GM21576 (cell line): Measurements from ENCODE around the gene CRTAP.
"Not testable (repeated sequence)": the region's sequence is repeated elsewhere in the genome, so short reads cannot be mapped to it uniquely, and the experiment has no call there.

Experiments
- ATAC-seq: cut with Tn5 transposase; IDR thresholded peaks from one replicate; pipeline ENCODE4 v1.9.1; 2021; ENCODE audit warnings: mild to moderate bottlenecking, moderate library complexity; ENCODE audit not compliant: unreplicated experiment

The CRTAP gene

DNA sequence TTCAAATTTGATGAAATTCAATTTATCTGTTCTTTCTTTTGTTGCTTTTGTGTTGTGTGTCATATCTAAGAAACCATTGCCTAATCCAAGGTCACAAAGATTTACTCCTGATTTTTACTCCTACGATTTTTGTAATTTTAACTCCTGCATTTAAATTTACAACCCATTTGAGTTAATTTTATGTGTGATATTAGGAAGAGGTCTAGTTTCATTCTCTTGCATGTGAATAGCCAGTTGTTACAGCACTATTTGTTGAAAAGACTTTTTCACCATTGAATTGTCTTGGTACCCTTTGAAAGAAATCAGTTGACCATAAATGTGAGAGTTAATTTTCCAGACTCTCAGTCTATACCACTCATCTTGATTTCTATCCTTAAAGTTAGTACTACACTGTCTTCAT is 23.9 kb downstream of the CRTAP start:
- ATAC-seq: no peak

DNA sequence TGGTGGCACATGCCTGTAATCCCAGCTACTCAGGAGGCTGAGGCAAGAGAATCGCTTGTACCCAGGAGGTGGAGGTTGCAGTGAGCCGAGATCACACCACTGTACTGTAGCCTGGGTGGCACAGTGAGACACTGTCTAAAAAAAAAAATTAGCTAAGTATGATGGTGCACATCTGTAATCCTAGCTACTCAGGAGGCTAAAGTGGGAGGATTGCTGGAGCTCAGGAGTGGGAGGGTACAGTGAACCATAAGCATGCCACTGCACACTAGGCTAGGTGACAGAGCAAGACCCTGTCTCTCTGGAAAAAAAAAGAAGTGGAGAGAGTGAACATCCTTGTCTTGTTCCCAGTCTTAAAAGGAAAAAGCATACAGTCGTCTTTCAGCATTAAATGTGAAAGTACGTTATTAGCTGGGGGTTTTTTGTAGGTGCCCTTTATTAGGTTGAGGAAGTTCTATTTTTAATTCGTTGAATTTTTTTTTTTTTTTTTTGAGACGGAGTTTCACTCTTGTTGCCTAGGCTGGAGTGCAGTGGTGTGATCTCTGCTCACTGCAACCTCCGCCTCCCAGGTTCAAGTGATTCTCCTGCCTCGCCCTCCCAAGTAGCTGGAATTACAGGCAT is 25.3 kb downstream of the CRTAP start:
- peak; percentile 68 for ATAC-seq

DNA sequence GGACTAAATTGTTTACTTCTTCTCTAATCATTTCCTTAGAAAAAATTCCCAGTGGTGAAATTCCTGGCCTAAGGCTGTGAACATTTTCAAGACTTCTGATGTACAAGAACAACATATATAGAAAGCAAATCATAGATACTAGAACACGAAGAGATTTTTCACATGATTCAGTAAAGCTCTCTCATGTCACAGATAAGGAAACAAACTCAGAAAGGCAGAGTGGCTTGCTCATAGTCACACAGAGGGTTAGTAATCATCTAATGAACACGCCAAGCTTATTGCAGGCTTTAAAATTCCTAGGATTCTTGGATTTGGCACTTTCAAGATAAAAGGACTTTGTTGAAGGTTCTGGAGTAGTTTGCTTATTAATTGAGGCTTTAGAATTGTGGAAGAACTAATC is 26.2 kb downstream of the CRTAP start:
- ATAC-seq: no peak

DNA sequence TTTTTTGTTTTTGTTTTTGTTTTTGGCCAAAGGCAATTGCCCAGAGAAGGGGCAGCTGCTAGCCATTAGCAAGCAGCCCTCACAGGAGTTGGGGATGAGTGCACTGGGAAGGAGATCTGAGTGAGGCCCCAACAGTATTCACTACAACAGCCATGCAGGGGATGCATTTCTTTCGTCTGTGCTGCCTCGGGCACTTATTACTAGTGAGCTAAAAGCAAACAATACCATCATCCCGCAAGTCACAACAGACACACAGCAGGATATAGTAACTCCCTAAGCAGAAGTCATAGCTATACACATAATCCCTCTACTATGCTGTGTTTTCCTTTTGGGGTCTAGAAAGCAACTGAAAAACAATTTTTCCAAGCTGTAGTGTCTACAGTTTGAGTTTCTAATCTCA is 27.2 kb downstream of the CRTAP start:
- no peak for ATAC-seq

DNA sequence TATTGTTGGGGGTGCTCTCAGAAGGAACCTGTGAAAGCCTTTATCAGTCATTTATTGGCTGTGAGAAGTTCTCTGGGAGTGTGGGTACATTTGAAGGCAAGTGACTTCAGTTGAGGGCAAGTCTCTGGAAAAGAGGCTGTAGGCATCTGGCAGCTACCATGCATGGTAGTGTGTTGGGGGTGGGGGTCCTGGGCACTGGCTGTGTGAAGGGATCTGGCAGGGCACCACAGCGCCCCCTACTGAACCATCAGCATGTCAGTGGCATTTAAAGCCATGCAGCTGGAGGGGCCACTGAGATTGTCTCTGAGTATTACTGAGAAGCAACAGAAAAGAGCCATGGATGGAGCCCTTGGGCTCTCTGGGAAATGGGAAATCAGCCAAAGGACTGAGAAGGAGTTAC is 30.6 kb downstream of the CRTAP start:
- ATAC-seq: no peak

DNA sequence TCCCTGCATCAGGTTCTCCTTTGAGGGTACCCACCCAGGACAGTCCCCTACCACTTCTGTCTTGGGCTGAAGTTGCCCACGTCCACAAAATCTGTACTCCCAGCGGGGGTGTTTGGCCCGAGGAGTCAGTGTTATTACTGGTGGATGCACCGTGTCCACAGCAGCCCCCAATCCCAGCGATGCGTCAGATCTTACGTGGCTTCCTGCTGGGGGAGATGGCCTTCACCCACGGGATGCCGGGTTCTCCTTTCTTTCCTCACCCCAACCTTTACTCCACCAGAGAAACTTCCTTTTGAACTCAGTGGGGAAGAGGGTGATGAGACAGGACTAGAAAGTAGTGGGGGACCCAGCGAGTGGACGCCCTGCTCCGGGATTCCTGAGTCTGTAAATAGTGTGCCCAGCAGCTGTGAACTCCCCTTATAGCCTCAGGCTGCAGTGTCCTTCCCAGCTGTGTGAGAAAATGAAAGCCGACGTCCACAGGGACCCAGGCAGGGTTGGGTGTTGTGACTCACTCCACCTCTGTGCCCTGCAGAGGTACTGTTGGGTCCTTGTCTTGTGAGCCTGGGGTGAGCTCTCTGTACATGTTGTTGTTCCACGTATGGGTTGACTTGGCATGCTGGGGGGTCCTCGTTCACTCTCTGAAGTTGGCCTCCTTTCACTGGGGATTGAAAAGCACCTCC is 31.5 kb downstream of the CRTAP start:
- no peak for ATAC-seq

DNA sequence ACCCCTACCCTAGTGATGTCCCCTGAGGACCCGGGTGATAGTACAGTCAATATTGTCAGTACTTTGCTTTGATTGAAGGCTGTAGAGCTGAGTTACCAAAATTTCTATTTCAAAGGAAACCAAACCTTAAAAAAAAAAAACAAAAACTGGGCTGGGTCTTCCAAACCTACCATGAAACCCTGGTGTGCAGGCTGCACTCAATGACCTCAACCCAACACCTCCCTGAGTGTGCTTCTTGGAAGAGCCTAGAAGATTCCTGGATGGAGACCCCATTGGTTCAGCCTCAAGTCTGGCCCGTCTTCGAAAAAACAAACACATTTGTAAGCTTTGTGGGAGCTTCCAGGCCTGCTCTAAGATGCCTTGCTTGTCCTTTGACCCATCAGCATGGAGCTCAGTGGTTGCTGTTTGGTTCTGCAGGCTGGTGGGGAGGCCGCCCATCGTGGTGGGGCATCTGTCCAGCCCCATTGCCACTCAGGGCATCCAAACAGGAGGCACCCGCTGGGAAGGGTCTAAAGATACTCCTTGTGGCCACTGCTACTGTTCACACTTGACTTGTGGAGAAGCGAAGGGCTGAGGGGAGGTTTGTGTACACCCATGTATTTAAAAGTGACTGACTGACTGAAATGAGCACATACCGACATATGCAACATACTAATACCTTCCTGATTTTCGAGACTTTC is 32.2 kb downstream of the CRTAP start:
- ATAC-seq: no peak

DNA sequence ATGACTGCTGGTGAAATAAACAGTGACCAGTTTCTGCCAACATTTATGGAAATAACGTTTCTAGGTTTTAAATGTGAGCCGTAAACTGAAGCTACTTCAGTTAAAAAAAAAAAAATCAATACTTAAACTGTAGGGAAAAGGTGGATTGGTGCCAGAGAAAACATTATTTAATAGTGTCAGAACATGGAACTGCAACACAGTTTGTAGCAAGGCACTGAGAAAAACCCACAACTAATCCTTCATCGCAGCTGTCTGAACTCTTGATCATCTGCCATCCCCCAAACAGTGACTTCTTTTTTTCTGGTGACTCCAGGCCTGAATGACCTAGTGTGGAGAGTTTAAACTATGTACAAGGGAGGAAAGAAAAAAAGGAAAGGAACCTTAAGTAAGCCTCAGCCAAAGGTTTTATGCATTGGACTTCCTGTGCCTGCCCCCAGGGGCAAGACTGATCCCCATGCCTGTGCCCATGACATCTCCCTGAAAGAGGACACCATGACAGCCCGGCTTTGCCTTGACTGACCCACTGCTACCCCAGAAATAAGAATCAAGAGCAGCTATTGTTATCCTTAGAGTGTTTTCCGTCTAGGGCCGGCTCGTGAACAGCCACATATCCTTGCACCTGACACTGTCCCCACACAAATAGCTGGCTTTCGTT is 33.1 kb downstream of the CRTAP start:
- ATAC-seq: no peak

DNA sequence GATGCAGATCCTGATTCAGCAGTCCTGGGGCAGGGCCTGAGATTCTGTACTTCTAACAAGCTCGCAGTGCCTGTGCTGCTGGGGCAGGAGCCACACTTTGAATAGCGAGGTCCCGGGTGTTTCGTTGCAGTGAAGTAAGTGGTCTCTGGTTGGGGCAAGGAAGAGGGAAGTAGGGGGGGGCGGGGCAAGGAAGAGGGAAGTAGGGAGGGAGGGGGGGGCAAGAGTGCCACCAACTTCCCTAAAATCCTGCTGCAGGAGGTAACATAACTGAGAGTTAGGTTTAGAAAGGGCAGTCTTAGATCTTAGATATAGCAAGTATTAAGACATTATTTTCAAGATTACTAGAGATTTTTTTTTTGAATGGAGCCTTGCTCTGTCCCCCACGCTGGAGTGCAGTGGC is 35.5 kb downstream of the CRTAP start:
- no peak for ATAC-seq

DNA sequence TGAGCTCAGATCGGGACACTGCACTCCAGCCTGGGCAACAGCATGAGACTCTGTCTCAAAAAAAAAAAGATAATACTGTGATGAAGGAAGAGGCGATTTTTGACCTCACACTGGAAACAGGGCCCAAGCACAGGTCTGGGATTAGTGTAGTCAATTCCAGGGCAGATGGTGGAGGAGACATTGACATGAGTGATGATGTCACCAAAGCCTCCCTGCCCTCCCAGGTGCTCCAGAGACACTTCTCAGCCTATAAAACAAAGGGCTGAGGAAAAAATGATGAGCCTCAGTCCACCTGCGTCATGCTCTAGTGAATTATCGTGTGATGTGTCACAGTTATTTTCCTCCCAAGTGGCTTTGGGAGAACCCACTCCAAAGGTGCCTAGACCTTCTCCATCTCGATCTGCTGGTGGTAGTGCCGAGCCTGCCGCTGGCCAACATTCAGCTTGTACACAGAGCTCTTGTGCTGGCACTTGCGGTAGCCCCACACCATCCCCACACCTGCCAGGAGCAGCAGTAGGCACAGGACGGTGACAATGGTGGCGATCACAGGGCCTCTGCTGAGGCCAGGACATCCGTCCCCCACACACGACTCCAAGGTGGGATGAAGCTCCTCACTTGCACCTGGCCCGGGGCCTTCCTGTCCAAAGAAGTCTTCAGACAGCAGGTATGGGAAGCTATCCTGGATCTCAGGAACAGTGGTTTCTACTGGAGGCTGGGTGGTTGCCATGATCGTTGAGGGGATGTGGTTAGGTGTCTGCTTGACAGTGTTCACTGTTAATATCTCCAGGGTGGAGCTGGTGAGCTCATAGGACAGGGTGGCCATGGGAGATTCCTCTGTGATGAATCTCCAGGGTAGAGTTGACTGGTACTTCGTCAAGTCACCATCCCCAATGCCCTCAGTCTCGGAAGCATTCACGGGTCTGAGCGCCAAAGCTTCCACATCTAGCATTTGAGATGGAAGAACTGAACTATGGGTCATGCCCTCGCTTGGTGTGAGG is 38.8 kb downstream of the CRTAP start:
- ATAC-seq: no peak

DNA sequence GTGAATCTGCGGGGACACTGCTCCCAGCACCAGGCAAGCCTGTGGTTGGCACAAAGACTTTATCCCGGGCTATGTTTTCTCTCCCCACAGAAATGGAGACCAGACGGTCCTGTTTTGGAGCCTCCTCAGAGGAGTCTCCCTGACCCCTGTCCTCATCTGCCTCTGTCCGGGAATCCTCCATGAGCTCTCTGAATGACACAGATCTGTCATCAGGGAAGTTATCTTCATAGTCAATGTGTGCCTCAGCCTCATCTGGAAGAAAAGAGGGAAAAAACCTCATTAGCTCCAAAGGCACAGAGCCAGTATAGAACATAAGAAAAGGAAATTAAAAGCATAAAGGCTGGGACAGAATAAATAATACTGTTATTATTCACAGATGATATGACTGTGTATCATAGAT is 40.0 kb downstream of the CRTAP start:
- ATAC-seq: no peak

DNA sequence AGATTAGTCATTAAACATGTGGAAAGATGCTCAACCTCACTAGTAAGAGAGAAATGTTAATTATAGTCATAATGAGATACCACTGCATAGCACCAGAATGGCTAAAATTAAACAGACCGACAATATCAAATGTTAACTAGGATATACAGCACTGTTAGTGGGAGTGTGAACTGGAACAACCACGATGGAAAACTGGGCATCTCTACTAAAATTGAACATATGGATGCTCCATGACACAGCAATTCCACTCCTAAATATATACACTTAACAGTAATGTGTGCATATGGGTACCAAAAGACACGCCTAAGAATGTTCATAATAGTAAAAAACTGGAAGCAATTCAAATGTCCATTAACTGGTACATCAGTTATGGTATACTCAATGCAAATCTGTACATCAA is 41.5 kb downstream of the CRTAP start:
- ATAC-seq: no peak

DNA sequence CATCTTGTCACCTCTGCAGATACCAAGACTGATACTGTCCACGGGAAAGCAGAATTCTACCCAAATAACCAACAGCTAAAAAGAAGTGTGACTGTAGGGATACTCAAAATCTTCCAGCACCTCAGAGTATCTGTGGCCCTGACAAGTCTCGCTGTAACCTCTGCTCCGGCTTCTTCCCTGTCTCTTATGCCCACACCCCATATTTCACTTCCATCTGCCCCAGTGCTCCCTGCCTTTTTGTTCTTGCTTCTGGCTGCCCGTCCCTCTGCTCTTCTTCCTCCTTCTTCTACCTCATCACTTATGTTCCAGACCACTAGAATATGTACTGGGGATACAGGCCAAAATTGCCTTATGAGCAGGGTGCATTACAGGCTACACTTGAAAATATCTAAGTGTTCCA is 45.4 kb downstream of the CRTAP start:
- no peak for ATAC-seq

DNA sequence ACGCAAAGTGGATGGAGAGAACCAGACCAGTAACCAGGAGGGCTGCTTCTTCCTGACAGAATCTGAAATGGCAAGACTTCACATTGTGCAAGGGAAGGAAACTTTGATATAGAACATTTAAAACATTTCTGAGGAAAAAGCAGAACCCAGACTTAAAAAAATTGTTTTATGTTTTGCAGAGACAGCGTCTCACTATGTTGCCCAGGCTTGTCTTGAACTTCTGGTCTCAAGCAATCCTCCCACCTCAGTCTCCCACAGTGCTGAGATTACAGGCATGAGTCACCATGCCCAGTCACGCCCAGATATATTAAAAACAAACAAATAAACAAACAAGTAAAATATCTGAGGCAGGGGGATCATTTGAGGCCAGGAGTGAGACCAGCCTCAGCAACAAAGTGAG is 46.2 kb downstream of the CRTAP start:
- ATAC-seq: no peak

DNA sequence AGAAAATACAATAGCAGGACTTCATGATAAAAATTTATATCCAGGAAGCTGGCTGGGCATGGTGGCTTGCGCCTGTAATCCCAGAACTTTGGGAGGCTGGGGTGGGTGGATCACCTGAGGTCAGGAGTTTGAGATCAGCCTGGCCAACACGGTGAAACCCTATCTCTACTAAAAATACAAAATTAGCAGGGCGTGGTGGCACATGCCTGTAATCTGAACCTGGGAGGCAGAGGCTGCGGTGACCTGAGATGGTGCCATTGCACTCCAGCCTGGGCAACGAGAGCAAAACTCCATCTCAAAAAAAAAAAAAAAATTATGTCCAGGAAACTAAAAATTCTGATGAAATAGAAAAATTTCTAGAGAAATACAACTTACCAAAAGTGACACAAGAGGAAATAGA is 48.8 kb downstream of the CRTAP start:
- not testable (repeated sequence) for ATAC-seq

DNA sequence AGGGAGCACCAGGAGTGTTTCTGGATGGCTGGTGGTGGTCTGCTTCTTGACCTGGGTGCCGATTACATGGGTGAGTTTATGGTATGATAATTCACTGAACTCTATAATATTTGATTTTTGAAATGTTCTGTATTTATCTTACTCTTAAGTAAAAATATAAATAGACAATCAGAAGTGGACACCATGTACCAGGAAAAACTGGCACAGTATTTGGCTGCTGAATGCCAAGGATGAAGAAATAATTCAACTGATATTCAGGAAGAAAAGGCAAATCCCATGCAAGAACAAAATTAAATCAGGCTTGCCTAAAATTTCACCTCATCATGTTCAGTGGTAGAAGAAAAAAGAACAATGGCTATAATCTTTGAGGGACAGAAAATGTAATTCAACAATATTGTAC is 51.6 kb downstream of the CRTAP start:
- ATAC-seq: no peak

DNA sequence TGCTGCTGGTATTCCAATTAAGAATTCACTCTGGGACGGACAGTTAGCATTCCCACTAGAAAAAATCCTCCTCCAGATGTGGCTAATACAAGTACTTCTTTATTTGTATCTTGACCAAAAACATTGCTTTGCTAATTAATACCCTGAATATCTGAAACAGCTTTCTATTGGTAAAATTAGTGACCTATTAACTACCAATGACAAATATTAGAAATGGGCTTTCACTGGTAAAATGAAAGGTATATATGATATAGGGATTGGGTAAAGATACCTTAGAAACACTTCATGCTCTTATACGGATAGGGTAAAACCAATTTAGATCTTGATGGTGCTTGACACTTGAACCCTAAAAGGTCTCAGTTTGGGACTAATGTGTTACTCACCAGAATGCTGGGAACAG is 52.3 kb downstream of the CRTAP start:
- ATAC-seq: no peak

DNA sequence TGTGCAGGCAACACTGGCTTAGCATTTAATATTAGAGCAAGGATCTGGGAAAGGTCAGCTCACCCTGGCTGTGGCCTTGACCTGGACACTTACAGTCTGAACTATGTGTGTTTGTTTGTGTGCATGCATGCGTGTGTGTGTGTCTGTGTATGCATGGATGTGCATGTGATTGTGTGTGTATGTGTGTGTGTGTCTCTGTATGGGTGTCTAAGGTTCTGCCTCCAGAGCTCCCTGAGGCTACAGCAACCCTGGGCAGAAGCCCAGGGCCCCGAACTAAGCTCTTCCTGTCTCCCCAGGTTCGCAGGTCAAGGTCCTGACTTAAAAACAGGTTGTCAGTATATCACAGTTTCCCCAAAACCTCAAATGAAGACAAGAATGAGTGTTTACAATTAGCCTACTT is 53.5 kb downstream of the CRTAP start:
- no peak for ATAC-seq

DNA sequence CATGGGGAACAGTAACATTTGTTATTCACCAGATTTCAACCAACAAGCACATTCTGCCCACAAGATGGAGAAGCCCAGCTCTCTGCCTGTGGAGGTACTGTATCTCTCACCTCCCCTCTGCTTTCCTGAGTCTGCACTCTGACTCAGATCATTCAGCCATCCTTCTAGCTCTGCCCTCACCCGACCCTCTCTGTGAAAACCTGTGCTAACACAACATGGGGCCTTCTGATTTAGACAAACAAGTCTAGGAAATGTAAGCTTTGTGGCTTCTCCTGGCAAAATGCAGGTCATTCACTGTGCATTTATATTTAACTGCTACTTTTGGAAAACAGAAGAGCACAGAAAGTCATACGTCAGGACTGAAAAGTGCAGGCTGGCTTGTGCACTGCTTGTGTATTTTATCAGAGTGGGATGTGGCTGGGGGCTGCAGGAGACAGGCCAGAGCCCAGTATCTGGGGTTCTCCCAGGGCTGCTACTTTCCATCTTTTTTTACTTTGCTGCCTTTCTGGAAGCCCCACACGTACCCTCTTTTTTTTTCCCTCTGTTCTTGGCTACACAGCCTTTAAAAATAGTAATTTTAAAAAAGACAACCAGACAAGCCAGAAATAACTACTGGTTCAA is 54.0 kb downstream of the CRTAP start:
- ATAC-seq: no peak

DNA sequence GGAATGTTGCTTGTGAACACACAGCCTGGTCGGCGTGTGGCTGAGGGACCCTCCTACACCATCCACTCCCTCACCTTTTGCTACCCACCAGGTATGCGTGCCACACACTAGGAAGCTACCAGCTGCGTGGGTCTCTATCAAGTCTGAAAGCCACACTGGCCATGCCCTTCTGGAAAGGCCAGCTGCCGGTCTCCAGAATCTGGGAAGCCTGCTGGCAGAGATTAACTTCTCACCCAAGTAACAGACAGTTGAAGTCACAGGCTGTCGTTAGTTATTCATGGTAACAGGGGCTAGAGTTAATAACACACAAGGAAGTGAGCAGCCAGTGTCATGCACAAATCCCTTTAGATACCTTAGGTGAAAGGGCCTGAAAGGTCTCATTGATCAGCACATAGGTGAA is 56.7 kb downstream of the CRTAP start:
- ATAC-seq: no peak
